ENCODE measurements around the gene WNT11.
A peak's percentile ranks its signal among the peaks of the same experiment; 100 is the strongest.

The WNT11 gene

GRCh38 chr11:76206327-76207081, at the start of gene WNT11:
Gene WNT11 (minus strand): TSS chr11:76206502. CDS start chr11:76206407, 95 bp downstream.
- DNase-seq: peak; percentile 32
- in situ Hi-C loops (cut with HindIII; ENCODE audit: low pct_ligation_motif_present, low pct_unique_long_range_greater_than_20kb, low sequenced_read_pairs): no loop called here

- DNase-seq: no peak
- in situ Hi-C loops (cut with HindIII; ENCODE audit: low pct_ligation_motif_present, low pct_unique_long_range_greater_than_20kb, low sequenced_read_pairs): no loop called here
These were observed 47.1 kb upstream of the WNT11 start for GRCh38 chr11:76253416-76253815.

GRCh38 chr11:76252631-76253070, 46.3 kb upstream of the WNT11 start:
- in situ Hi-C loops (cut with HindIII; ENCODE audit: low pct_ligation_motif_present, low pct_unique_long_range_greater_than_20kb, low sequenced_read_pairs): no loop called here
- no peak for DNase-seq

- in situ Hi-C loops (cut with HindIII; ENCODE audit: low pct_ligation_motif_present, low pct_unique_long_range_greater_than_20kb, low sequenced_read_pairs): no loop called here
- no peak for DNase-seq
These were observed 45.3 kb upstream of the WNT11 start for GRCh38 chr11:76251576-76251975.

DNA sequence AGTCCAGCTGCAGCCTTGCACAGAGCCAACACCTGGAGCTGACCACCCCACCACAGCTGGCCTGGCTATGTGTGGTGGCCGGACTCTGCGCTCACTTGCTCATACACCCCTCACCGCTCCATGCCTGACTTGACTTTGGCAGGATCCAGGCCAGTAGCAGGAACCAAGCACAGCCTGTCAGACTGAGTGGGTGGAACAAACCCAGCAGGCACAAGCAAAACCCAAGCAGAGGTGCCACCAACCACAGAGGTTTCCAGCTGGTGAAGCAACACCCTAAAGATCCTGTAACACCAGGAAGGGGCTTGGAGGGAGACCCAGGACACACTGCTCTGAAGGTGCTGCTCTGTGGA, 44.9 kb upstream of the WNT11 start:
- in situ Hi-C loops (cut with HindIII; ENCODE audit: low pct_ligation_motif_present, low pct_unique_long_range_greater_than_20kb, low sequenced_read_pairs): no loop called here
- no peak for DNase-seq

GRCh38 chr11:76250520-76251225, 44.4 kb upstream of the WNT11 start:
- in situ Hi-C loops (cut with HindIII; ENCODE audit: low pct_ligation_motif_present, low pct_unique_long_range_greater_than_20kb, low sequenced_read_pairs): no loop called here

DNA sequence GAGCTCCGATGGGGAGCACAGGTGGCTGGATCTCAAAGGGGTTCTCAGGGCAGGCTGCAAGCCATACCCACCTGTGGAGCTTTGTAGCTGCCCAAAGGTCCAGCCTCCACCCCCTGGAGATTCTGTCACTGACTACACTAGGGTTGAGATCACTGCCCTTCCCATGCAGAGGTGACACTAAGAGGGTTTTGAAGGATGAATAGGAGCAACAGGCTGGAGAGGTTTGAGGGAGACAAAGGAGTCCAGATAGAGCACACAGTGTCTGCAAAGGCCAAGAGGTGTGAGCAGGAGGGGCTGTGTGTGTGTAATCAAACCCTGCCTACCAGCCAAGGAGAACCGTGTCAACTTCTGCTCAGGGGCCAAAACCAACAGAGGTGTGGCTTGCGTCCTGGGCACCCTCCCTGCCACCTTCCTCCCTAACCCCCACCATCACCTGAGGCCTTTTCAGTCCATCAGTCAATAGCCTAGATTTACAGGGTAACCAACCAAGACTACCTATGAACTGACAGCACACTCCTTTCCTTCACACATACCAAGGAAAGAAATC, 43.0 kb upstream of the WNT11 start:
- in situ Hi-C loops (cut with HindIII; ENCODE audit: low pct_ligation_motif_present, low pct_unique_long_range_greater_than_20kb, low sequenced_read_pairs): loop anchor here (25.0 kb wide), 1 partner anchor 438 kb away; no protein-coding TSS in a partner anchor
- DNase-seq: no peak

More at GRCh38 chr11:76250520-76251225, 44.4 kb upstream of the WNT11 start:
- no peak for DNase-seq

DNA sequence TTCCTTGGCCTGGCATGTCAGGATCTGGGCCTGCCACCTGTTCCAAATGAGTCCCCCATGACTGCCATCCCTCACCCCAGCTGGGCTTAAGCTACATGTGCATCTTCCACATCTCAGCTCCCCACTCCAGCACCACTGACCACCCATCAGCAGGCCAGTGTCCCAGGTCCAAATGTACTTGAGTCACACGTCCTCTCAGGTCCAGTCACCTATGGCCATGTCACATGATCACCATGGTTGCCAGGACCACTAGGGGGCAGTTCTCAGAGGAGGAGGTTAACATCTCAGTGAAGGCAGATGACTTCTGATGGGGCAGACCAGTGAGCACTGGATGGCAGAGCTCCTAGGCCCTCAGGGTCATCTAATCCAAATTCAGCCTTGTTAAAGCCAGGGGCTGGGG, 41.9 kb upstream of the WNT11 start:
- DNase-seq: peak; percentile 31
- in situ Hi-C loops (cut with HindIII; ENCODE audit: low pct_ligation_motif_present, low pct_unique_long_range_greater_than_20kb, low sequenced_read_pairs): loop anchor here (25.0 kb wide), 1 partner anchor 439 kb away; no protein-coding TSS in a partner anchor

- DNase-seq: no peak
These were observed 40.8 kb upstream of the WNT11 start for GRCh38 chr11:76247091-76247490.

DNA sequence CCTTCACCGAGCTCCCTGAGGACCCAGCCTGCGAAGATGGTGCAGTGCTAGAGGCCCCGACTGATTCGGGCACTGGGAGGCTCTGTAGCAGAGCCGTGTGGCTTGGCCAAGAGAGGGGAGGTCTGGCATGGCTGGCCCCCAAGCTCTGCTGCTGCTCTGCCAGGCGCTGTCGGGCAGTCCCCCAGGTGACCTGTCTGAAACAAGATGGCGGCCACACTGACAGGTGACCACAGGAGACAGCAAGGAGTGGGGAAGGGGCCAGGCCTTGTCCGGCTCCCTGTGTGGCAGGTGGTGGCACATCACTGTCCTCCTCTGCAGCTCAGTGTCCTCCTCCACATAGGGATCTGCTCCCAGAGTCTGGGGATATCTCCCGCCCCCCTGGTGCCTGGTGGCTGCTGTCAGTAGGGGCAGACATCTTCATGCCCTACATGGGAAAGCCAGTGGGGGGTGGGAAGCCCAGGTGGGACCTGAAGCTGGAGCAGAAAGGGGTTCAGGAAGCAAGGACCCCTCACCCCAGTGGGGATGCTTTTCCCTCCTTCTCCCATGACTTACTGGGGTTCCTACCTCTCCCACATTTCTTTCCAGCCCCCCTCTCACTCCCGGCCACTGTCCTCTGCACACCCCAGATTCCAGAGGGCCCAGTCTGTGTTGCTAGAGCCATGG, 40.1 kb upstream of the WNT11 start:
- no peak for DNase-seq
- in situ Hi-C loops (cut with HindIII; ENCODE audit: low pct_ligation_motif_present, low pct_unique_long_range_greater_than_20kb, low sequenced_read_pairs): loop anchor here (25.0 kb wide), 1 partner anchor 441 kb away; no protein-coding TSS in a partner anchor

More at GRCh38 chr11:76247091-76247490, 40.8 kb upstream of the WNT11 start:
- in situ Hi-C loops (cut with HindIII; ENCODE audit: low pct_ligation_motif_present, low pct_unique_long_range_greater_than_20kb, low sequenced_read_pairs): loop anchor here (25.0 kb wide), 1 partner anchor 440 kb away; no protein-coding TSS in a partner anchor

DNA sequence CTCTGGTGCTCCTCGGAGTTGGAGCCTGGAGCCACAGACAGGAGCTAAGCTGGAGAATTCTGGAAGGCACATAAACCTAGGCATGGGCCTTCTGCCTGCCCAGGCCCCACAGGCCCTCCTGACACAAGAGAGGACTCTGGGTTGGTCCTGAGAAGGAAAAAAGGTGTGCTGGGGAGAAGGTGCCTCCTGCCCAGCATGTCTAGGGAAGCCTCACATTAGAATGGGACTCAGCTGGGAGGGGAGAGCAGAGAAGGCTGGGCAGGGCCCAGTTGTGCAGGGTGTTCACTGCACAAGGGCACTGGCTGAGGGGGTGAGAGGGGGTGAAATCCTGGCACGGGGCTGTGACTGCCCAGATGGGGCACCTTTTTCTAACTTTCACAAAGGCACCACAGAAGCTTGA, 39.4 kb upstream of the WNT11 start:
- in situ Hi-C loops (cut with HindIII; ENCODE audit: low pct_ligation_motif_present, low pct_unique_long_range_greater_than_20kb, low sequenced_read_pairs): loop anchor here (25.0 kb wide), 1 partner anchor 442 kb away; no protein-coding TSS in a partner anchor
- DNase-seq: no peak

GRCh38 chr11:76244316-76244851, 38.1 kb upstream of the WNT11 start:
- in situ Hi-C loops (cut with HindIII; ENCODE audit: low pct_ligation_motif_present, low pct_unique_long_range_greater_than_20kb, low sequenced_read_pairs): loop anchor here (25.0 kb wide), 1 partner anchor 443 kb away; no protein-coding TSS in a partner anchor
- no peak for DNase-seq

GRCh38 chr11:76243957-76244285, 37.6 kb upstream of the WNT11 start:
- no peak for DNase-seq
- in situ Hi-C loops (cut with HindIII; ENCODE audit: low pct_ligation_motif_present, low pct_unique_long_range_greater_than_20kb, low sequenced_read_pairs): loop anchor here (25.0 kb wide), 1 partner anchor 443 kb away; no protein-coding TSS in a partner anchor

- DNase-seq: no peak
- in situ Hi-C loops (cut with HindIII; ENCODE audit: low pct_ligation_motif_present, low pct_unique_long_range_greater_than_20kb, low sequenced_read_pairs): loop anchor here (25.0 kb wide), 1 partner anchor 444 kb away; no protein-coding TSS in a partner anchor
These were observed 37.1 kb upstream of the WNT11 start for GRCh38 chr11:76243193-76243956.

GRCh38 chr11:76242004-76242779, 35.9 kb upstream of the WNT11 start:
- no peak for DNase-seq
- in situ Hi-C loops (cut with HindIII; ENCODE audit: low pct_ligation_motif_present, low pct_unique_long_range_greater_than_20kb, low sequenced_read_pairs): loop anchor here (25.0 kb wide), 1 partner anchor 445 kb away; no protein-coding TSS in a partner anchor

GRCh38 chr11:76241243-76242000, 35.1 kb upstream of the WNT11 start:
- in situ Hi-C loops (cut with HindIII; ENCODE audit: low pct_ligation_motif_present, low pct_unique_long_range_greater_than_20kb, low sequenced_read_pairs): loop anchor here (25.0 kb wide), 1 partner anchor 446 kb away; no protein-coding TSS in a partner anchor
- no peak for DNase-seq
